HG02981 (cell line): ENCODE results near the gene TRIM21.
"Not testable (repeated sequence)": the region's sequence is repeated elsewhere in the genome, so short reads cannot be mapped to it uniquely, and the experiment has no call there.

Experiments
- ATAC-seq: cut with Tn5 transposase; IDR thresholded peaks from one replicate; pipeline ENCODE4 v1.9.1; 2021; ENCODE audit warnings: mild to moderate bottlenecking, moderate library complexity; ENCODE audit not compliant: unreplicated experiment

The TRIM21 gene

DNA sequence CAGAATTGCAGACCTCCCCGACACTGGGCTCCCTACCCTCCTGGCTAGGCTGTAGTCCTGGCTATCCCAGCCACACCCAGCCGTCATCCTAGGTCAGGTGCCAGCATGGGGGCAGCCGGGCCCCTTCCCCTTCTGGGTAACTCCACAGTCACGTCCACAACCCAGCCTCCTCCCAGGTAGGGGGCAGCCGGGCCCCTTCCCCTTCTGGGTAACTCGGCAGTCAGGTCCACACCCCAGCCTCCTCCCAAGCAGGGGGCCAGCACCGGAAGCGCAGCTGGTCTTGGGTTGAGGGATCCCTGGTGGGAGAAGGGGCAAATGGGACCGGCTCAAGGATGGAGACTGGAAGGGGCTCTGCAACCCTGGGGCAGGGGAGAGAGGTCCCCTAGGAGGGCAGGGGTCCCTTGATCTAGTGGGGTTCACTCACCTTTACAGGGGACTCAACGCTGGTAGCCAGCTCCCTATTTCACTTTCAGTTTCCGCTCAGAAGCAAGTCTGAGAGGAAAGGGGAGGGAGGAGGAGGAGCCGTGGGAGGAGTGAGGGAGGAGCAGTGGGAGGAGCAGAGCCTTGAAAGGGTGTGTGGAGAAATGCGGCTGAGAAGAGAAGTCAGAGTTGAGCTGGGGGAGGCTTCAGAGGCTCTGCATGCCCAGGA is at the start of gene TRIM21:
Gene TRIM21, minus strand, starts transcription at position 494 of the 649 bp plus-strand sequence. CDS start 3,293 bp downstream, outside the sequence.
- peak; percentile 100 for ATAC-seq

GRCh38 chr11:4441515-4441914 is 48.0 kb upstream of the TRIM21 start:
- ATAC-seq = no peak

- no peak for ATAC-seq
These were observed 42.9 kb upstream of the TRIM21 start for GRCh38 chr11:4436411-4436810.

- no peak for ATAC-seq
These were observed 40.4 kb upstream of the TRIM21 start for GRCh38 chr11:4433856-4434255.

DNA sequence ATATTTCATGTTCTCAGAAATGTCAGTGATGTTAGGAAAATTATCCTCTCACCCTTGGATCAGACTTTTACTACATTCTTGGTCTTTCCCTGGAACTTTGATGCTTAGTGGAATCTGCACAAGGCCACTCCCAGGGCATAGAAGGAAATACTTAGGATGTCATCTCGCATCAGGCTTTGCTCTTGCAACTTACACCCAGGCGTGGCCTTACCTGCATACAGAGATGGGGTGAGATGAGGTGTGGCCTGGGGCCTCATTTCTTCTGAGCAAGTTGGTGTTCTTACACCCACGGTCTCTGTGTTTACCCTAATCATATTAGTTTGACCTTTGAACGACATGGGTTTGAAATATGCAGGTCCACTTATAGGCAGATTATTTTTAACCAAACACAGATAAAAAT is 36.5 kb upstream of the TRIM21 start:
- no peak for ATAC-seq

- no peak for ATAC-seq
These were observed 24.9 kb upstream of the TRIM21 start for GRCh38 chr11:4418403-4418802.

- no peak for ATAC-seq
These were observed 23.3 kb upstream of the TRIM21 start for GRCh38 chr11:4416816-4417215.

DNA sequence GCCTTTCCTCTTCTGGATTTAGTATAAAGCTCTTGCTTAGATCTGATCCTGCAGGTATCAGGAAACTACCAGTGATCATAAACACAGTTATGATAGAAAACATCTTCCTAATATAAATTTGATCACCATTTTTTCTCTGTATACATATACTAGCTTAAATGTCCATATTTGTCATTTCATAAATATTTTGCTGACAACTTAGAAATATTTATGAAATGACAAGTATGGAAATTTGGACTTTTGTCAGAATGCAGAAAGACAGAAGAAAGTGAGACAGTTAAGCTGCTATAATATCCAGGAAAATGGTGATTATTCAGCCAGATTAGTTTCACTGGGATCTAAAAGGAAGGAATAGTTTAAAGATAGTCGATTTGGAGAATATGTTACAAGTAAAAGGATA is 22.8 kb upstream of the TRIM21 start:
- no peak for ATAC-seq

DNA sequence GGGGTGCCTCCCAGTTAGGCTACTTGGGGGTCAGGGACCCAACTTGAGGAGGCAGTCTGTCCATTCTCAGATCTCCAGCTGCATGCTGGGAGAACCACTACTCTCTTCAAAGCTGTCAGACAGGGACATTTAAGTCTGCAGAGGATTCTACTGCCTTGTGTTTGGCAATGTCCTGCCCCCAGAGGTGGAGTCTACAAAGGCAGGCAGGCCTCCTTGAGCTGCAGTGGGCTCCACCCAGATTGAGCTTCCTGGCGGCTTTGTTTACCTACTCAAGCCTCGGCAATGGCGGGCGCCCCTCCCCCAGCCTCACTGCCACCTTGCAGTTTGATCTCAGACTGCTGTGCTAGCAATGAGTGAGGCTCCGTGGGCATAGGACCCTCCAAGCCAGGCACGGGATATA is 12.7 kb upstream of the TRIM21 start:
- ATAC-seq = not testable (repeated sequence)

DNA sequence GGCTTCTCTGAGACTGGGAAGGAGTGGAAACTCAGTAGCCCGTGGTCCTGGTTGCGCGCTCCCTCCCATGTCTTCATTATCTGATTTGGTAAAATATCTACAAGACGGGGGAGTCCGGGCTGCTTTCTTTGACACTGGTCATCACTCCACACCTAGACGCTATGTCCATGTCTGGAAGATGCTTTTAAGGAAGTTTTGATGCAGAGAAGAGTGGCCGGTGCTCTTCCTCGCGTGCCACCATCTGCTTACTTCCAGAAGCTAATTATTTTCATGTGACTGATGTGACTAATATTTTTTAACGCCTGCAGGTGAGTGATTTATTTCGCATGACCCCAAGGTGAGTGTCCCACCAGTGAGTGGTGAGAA is 339 bp upstream of the TRIM21 start:
- ATAC-seq = peak; percentile 15

GRCh38 chr11:4388221-4388620 is 5.3 kb downstream of the TRIM21 start:
- ATAC-seq = no peak

DNA sequence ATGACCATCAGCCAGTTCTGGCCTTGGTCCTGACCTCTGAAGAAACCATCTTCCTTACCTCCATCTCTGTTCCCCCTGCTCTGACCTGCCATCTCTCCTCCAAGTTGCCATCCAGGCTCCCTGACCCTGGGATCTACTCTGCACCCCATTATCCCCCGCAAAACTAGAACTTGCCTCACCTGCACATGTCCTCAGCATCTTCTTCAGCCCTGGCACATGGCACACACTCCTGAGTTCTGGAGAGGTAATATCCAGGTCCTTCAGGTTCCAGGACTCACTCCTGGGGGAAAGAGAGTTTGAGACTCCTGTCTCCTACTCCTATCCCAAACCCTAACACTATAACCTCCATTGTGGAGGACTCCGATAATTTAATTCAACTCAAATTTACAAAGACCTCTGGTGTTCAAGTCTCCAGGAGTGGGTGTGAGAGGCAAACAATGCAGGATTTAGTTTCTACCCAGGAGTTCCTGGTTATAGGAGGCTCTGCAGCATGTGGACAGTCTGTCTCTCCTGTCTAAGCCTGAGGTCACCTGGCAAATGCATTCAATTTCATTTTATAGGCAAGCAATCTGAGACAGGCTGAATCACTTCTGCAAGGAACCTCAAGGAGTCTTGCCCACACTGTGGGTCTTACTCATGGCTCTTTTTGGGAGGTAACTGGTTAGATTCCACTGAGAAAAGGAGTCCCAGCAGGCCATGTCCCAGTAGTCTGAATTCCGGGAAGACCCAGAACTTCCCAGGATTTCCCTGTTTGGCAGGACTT is 7.3 kb downstream of the TRIM21 start:
- no peak for ATAC-seq

DNA sequence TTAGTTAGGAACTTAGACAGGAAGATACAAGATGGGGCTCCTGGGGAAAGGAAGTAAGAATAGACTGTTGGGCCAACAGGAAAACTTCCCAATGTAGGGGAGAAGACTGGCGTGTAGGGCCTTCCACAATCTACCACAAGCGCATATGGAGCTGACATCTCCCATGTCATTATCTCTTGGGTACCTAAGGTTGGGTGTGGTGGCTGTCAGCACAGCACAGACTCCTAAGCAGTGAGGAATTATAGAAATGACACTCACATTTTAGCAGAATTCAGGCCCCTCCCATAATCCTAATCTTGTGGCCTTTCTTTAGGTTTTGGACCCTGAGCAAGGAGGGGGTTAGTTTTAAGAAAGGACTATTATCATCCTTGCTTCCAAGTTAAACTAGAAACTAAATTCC is 11.6 kb downstream of the TRIM21 start:
- no peak for ATAC-seq

- no peak for ATAC-seq
These were observed 17.9 kb downstream of the TRIM21 start for GRCh38 chr11:4375431-4376140.

GRCh38 chr11:4370166-4370565 is 23.3 kb downstream of the TRIM21 start:
- ATAC-seq = no peak

DNA sequence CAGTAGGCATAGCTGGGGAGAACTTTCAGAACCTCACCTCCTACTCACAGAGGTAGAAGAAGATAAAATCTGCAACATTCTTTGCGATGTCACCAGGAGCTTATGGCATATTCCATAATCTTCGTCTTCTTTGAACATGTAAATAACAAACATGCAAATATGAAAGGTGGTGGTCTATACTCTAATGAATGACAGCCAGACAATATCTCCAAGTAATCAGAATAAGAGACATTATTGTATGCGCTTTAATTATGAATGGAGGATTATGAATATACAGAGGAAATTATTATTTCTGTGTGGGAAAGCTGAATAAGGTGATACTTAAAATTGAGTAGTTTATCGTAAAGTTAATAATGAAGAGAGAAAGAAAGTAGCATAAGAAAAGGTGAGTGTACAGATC is 25.2 kb downstream of the TRIM21 start, which contains the start of gene OR52B4:
Gene OR52B4, minus strand, starts transcription at position 101 of the 400 bp plus-strand sequence. Its CDS starts 91 bp downstream, at position 10.
- ATAC-seq = no peak

DNA sequence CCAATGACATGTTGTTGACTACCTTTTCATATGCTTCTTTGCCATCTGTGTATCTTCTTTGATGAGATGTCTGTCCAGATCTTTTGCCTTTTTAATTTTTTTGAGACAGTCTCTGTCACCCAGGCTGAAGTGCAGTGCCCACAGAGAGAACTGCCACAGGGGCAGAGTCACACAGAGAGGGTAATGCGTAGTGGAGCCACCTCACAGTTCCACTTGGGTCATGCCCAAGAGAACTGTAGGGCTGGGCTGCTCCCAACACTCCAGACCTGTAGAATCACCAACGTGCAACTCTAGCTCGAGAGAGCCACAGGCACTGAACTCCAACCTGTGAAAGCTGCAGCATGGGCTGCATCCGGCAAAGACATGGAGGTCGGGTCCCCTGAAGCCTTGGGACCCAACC is 45.4 kb downstream of the TRIM21 start:
- ATAC-seq = not testable (repeated sequence)

- ATAC-seq = not testable (repeated sequence)
These were observed 48.1 kb downstream of the TRIM21 start for GRCh38 chr11:4345366-4345765.
